ENCODE measurements around the gene SHROOM3.

Gene SHROOM3

GRCh38 chr4:76703676-76704075 is 268.6 kb downstream of the SHROOM3 start:
- DNase-seq (ENCODE audit: low read depth) = no peak
- no peak for TF ChIP-seq CTCF (IDR thresholded peaks at IDR 0.05; ENCODE audit: insufficient read depth, low read depth, low read length, missing control alignments)

GRCh38 chr4:76704133-76704881 is 269.3 kb downstream of the SHROOM3 start:
- no peak for TF ChIP-seq CTCF (IDR thresholded peaks at IDR 0.05; ENCODE audit: insufficient read depth, low read depth, low read length, missing control alignments)
- H3K4me3 ChIP-seq (ENCODE audit: low read depth, low read length) = no peak overlapping the region
- DNase-seq (ENCODE audit: low read depth) = no peak

More at GRCh38 chr4:76703676-76704075, 268.6 kb downstream of the SHROOM3 start:
- no peak overlapping the region for H3K4me3 ChIP-seq (ENCODE audit: low read depth, low read length)

- H3K4me3 ChIP-seq (ENCODE audit: low read depth, low read length) = no peak overlapping the region
- TF ChIP-seq CTCF (IDR thresholded peaks at IDR 0.05; ENCODE audit: insufficient read depth, low read depth, low read length, missing control alignments) = no peak
- no peak for DNase-seq (ENCODE audit: low read depth)
These were observed 270.4 kb downstream of the SHROOM3 start for GRCh38 chr4:76705472-76705871.

GRCh38 chr4:76706581-76706980 is 271.6 kb downstream of the SHROOM3 start:
- TF ChIP-seq CTCF (IDR thresholded peaks at IDR 0.05; ENCODE audit: insufficient read depth, low read depth, low read length, missing control alignments) = no peak
- no peak for DNase-seq (ENCODE audit: low read depth)
- H3K4me3 ChIP-seq (ENCODE audit: low read depth, low read length) = no peak overlapping the region

- H3K4me3 ChIP-seq (ENCODE audit: low read depth, low read length) = no peak overlapping the region
- no peak for TF ChIP-seq CTCF (IDR thresholded peaks at IDR 0.05; ENCODE audit: insufficient read depth, low read depth, low read length, missing control alignments)
- no peak for DNase-seq (ENCODE audit: low read depth)
These were observed 274.1 kb downstream of the SHROOM3 start for GRCh38 chr4:76708971-76709771.

GRCh38 chr4:76709772-76710090 is 274.7 kb downstream of the SHROOM3 start:
- TF ChIP-seq CTCF (IDR thresholded peaks at IDR 0.05; ENCODE audit: insufficient read depth, low read depth, low read length, missing control alignments) = no peak
- no peak overlapping the region for H3K4me3 ChIP-seq (ENCODE audit: low read depth, low read length)
- DNase-seq (ENCODE audit: low read depth) = no peak
